ENCODE data around the gene WDR81. TPM values are rescaled to one million over a fixed set of nuclear protein-coding genes. Genes with fewer than 3 reads are reported as not detected.
A peak's percentile ranks its signal among the peaks of the same experiment; 100 is the strongest.

WDR81 gene
- total RNA-seq, 4 donors from 2014 or later, result 25.7 to 40.8 (median 32.1) TPM

DNA sequence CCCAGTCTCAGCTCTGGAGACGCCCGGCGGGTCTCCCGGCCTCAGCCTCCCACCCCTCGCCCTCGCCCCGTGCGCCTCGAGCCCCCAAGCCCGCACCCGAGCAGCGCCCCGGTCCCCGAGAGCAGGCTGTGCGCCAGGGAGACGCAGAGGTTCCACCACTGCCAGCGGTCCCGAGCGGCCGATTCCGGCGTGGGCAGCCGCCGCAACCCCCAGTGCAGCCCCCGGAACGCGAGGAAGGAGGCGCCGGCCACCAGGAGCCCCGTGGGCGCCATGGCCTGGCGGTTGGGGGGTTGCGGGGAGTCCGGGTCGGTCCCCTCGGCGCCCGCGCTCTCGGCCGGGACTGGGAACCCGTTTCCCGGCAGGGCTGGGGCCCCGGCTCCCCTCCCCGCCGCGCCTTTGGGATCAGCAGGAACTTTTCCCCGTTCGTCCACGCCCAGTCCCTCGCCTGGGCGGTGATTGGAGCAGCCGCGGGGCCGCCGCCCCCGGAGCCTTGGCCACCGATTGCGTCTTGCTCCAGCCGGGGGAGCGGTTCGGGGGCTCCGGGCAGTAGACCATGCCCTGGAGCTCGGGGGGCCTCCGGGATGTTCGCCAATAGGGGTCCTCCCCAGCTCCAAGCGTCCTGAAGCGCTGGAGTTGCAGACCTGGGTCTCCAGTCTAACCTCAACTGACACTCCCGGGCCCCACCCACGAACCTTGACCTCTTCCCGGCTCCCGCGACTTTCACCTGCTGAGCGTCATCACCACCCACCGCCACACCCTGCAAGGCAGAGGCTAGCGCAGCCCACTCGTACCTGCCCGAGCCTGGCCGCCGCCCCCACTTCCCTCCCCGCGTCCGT lies 14.3 kb upstream of the WDR81 start, which contains the start of gene TLCD2:
Gene TLCD2 (minus strand): TSS at position 407 of the 836 bp plus-strand sequence. CDS start 135 bp downstream, at position 272.
- Histone ChIP-seq H3K36me3 (peaks cover 19 to 49% (median 29%) of the 10 kb centered on the region in 4 donors), H3K4me3 (peak within 1 kb of the TSS; percentile 68 to 84 (median 80)), H3K27me3 (no peaks in the 10 kb centered on the region), H3K4me1 (peaks cover 47 to 65% (median 57%) of the 10 kb centered on the region in 4 donors), H3K9me3 (no peaks in the 10 kb centered on the region), H3K27ac (replicated peaks in 1 of 4) (peak within 1 kb of the TSS; percentile 75 to 99 (median 83))
- intact Hi-C loops (cut with DNase I), result loop anchor here (10.0 kb wide), 1 partner anchor 145 kb away; the partner anchor contains the start of gene PITPNA
- TF ChIP-seq EP300 (IDR thresholded peaks at IDR 0.05), result no peak
- TF ChIP-seq, protein P1, sequence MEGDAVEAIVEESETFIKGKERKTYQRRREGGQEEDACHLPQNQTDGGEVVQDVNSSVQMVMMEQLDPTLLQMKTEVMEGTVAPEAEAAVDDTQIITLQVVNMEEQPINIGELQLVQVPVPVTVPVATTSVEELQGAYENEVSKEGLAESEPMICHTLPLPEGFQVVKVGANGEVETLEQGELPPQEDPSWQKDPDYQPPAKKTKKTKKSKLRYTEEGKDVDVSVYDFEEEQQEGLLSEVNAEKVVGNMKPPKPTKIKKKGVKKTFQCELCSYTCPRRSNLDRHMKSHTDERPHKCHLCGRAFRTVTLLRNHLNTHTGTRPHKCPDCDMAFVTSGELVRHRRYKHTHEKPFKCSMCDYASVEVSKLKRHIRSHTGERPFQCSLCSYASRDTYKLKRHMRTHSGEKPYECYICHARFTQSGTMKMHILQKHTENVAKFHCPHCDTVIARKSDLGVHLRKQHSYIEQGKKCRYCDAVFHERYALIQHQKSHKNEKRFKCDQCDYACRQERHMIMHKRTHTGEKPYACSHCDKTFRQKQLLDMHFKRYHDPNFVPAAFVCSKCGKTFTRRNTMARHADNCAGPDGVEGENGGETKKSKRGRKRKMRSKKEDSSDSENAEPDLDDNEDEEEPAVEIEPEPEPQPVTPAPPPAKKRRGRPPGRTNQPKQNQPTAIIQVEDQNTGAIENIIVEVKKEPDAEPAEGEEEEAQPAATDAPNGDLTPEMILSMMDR (IDR thresholded peaks at IDR 0.05), result no peak
- peak; percentile 74 to 81 for TF ChIP-seq POLR2AphosphoS5 (IDR thresholded peaks at IDR 0.05)
- TF ChIP-seq POLR2A (IDR thresholded peaks at IDR 0.05; ENCODE audit: low read depth), result peak; percentile 78
- WGBS, result 11% methylated on average over 13 of the region's 83 CpGs
- DNase-seq (ENCODE audit: extremely low spot score), result no peak

DNA sequence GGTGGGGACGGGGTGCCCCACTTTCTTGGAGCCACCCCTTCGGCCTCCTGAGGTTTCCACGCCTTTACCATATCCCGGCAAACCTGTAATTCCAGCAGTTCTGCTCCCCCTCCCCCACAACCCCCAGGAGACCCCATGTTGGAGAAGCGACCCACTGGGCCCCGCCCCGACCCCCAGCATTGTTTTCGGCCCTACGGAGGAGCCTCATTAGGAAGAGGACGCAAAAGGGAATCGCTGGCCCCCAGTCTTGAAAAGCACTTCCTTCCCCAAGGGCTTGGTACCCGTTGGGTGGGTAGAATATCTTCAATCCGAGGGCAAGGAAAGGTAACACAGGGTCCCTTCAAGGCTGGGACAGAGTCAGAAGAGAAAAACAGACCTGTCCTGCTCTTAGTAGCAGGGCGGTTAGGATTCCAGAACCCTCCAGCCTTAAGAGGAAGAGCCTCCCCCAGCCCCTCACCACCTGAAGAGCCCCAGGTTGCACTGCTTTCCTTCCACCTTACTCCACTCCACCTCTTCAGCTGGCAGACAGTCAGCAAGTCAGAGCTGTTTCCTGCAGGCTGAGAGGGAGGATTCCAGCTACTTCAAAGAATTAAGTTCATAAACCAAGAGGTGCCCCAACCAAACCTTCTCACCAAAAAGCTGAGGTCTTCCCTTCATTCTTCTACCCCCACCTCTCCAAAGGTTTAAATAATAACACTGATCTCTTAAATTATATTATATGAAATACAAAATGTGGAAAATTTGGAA lies 13.5 kb upstream of the WDR81 start:
- Histone ChIP-seq H3K36me3 (peaks cover 19 to 53% (median 29%) of the 10 kb centered on the region in 4 donors), H3K27ac (replicated peaks in 1 of 4) (peak overlapping the region; percentile 75 to 99 (median 83)), H3K4me3 (peak overlapping the region; percentile 68 to 84 (median 80)), H3K27me3 (no peaks in the 10 kb centered on the region), H3K9me3 (no peaks in the 10 kb centered on the region), H3K4me1 (peaks cover 47 to 66% (median 57%) of the 10 kb centered on the region in 4 donors)
- TF ChIP-seq POLR2AphosphoS5 (IDR thresholded peaks at IDR 0.05) (no peak), EP300 (IDR thresholded peaks at IDR 0.05) (no peak), POLR2A (IDR thresholded peaks at IDR 0.05; ENCODE audit: low read depth) (no peak)
- TF ChIP-seq, protein P1 (IDR thresholded peaks at IDR 0.05), result no peak
- DNase-seq (ENCODE audit: extremely low spot score), result no peak
- intact Hi-C loops (cut with DNase I), result loop anchor here (10.0 kb wide), 1 partner anchor 146 kb away; the partner anchor contains the start of gene PITPNA
- WGBS, result 36% methylated on average over 11 of the region's 14 CpGs

DNA sequence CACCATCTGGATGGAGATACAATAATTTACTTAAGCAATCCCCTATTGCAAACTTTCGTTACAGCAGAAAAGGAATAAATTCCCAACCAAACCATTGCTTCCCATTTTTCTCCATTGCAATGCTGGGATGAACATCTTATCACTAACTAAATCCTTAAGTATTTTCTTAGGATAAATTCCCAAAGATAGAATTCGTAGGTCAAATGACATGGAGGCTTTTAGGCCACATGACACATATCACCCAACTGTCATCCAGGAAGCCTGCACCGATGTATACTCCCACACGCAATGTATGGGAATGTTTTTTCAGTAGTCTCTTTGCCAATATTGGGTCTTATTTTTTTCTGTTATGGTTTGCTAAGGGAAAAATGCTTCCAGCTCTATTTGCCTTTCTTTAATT lies 12.7 kb upstream of the WDR81 start:
- H3K27ac ChIP-seq (replicated peaks in 1 of 4), result peak overlapping the region; percentile 75 to 100 (median 100)
- no peaks in the 10 kb centered on the region for H3K27me3 ChIP-seq
- H3K9me3 ChIP-seq, result no peaks in the 10 kb centered on the region
- no peak overlapping the region for H3K4me3 ChIP-seq
- 69% methylated on average over 4 of the region's 4 CpGs for WGBS
- TF ChIP-seq POLR2A (IDR thresholded peaks at IDR 0.05; ENCODE audit: low read depth) (no peak), POLR2AphosphoS5 (IDR thresholded peaks at IDR 0.05) (no peak), EP300 (IDR thresholded peaks at IDR 0.05) (no peak)
- TF ChIP-seq, protein P1 (IDR thresholded peaks at IDR 0.05), result no peak
- intact Hi-C loops (cut with DNase I), result loop anchor here (10.0 kb wide), 1 partner anchor 147 kb away; the partner anchor contains the start of gene PITPNA
- DNase-seq (ENCODE audit: extremely low spot score), result no peak
- peaks cover 47 to 66% (median 57%) of the 10 kb centered on the region in 4 donors for H3K4me1 ChIP-seq
- H3K36me3 ChIP-seq, result peaks cover 19 to 53% (median 29%) of the 10 kb centered on the region in 4 donors

DNA sequence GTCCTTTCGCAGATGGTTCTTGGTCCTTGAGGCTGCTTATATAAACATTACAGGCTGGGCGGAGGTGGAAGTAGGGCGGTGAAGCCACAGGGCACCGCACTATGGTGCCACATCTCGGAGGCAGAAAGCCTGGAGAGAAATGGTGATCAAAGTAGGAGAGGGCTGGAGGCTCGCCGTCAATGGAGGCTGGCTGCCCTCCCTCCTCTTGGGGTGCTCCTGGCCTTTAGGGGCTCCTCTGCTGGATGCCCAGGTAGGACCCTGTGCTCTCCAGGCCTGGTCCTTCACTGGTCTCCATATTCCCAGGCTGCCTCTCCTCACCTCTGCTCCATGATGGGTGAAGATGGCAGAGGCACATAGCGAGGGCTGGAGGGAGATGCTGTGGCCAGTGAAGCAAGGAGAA lies 12.2 kb upstream of the WDR81 start:
- Histone ChIP-seq H3K9me3 (no peaks in the 10 kb centered on the region), H3K4me3 (no peak overlapping the region), H3K27me3 (no peaks in the 10 kb centered on the region), H3K4me1 (peaks cover 47 to 67% (median 57%) of the 10 kb centered on the region in 4 donors), H3K27ac (replicated peaks in 1 of 4) (peak overlapping the region; percentile 99 to 100 (median 100)), H3K36me3 (peaks cover 19 to 51% (median 29%) of the 10 kb centered on the region in 4 donors)
- 87% methylated on average over 8 of the region's 8 CpGs for WGBS
- intact Hi-C loops (cut with DNase I), result loop anchor here (10.0 kb wide), 1 partner anchor 147 kb away; the partner anchor contains the start of gene PITPNA
- no peak for DNase-seq (ENCODE audit: extremely low spot score)
- no peak for TF ChIP-seq EP300 (IDR thresholded peaks at IDR 0.05)
- TF ChIP-seq, protein P1 (IDR thresholded peaks at IDR 0.05), result no peak
